Measurements from ENCODE around the gene ARF4.

Gene ARF4

DNA sequence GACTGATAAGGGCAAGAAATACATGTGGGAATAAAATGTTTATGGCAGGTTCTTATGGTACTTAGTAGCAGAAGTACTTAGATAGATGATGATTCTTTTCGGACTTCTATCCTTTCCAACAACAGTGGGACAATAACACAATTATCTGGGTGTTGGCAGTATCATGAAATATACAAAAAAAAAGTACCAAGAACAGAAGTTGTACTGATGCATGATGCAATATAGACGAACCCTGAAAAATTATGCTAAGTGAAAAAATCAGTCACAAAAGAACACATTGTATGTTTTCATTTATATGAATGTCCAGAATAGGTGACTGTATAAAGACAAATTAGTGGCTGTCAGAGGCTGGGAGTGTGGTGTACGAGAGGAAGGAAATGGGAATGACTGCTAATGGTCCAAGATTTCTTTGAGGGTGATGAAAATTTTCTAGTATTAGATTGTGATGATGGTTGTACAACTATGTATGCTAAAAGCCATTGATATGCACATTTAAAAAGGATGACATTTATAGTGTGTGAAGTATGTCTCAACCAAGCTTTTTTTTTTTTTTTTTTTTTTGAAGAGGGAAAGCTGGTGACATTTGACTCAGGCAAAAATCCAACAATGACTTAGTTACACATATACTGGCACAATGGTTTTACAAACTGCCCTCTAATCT lies 21.0 kb downstream of the ARF4 start:
- DNase-seq = no peak

DNA sequence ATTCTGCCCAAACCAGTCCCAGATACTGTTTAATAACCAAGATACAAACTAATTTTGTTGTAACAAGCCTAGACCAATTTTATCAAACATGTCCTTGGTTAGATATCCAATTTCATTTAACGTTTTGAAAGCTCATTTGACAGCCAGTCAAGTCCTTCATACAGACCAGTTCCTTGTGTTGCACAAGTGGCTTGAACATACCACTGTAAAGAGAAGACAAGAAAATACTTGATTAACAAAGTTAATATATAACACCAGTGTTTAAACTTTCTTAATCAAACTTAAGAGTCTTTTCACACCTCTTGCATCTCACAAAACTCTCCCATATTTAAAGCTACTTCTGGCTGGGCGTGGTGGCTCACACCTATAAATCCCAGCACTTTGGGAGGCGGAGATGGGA lies 25.0 kb downstream of the ARF4 start:
- DNase-seq = no peak

- DNase-seq = no peak
These were observed 26.3 kb downstream of the ARF4 start for GRCh38 chr3:57570878-57571277.

- DNase-seq = no peak
These were observed 27.2 kb downstream of the ARF4 start for GRCh38 chr3:57569859-57570450.

GRCh38 chr3:57559526-57559925 lies 37.6 kb downstream of the ARF4 start:
- no peak for DNase-seq

DNA sequence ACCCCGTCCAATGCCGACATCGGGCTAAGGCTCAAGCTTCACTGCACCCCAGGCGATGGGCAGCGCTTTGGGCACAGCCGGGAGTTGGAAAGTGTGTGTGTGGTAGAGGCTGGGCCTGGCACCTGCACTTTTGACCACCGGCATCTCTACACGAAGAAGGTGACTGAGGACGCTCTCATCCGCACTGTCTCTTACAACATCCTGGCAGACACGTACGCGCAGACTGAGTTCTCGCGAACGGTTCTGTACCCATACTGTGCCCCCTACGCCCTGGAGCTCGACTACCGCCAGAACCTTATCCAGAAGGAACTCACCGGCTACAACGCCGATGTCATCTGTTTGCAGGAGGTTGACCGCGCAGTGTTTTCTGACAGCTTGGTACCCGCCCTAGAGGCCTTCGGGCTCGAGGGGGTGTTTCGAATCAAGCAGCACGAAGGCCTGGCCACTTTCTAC lies 40.0 kb downstream of the ARF4 start:
- DNase-seq = no peak

GRCh38 chr3:57556459-57557084 lies 40.6 kb downstream of the ARF4 start:
- no peak for DNase-seq

DNA sequence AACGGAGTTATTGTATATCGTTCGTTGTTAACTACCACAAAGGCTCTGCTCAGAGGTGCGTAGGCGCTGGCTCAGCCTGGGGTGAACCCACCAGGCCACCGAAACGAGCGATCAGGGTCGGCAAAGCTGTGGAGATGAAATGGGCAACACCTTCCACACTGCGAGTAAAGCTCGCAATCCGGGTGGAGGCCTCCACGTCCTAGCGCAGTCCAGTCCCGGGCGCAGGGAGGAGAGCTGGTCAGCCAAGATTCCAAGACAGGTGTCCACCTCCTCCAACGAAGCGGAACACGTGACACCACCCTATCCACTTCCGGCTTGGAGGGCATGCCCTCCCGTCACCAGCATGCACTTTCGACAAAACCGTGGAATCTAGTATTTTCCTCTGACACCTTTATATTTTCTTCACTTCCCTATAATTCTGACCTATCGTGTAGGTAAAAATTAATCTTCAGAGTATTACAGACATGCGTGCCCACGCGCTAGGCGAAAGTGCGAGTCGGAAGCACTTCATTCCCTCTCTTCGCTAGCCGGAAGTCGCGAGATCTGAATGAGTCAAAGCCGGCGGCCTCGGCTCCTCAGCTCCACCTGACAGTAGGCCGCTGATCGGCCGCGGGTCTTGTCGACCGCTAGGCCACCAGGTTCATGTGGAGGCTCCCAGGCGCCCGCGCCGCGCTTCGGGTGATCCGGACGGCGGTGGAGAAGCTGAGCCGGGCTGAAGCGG lies 41.2 kb downstream of the ARF4 start, which contains the start of gene PDE12:
PDE12 (plus strand) TSS at position 537 of the 721 bp plus-strand sequence; CDS start at position 643, 106 bp downstream.
- peak; percentile 79 for DNase-seq

- no peak for DNase-seq
These were observed 41.8 kb downstream of the ARF4 start for GRCh38 chr3:57555306-57555705.

GRCh38 chr3:57546616-57547015 lies 50.5 kb downstream of the ARF4 start:
- no peak for DNase-seq

GRCh38 chr3:57545636-57546268 lies 51.4 kb downstream of the ARF4 start:
- DNase-seq = no peak

DNA sequence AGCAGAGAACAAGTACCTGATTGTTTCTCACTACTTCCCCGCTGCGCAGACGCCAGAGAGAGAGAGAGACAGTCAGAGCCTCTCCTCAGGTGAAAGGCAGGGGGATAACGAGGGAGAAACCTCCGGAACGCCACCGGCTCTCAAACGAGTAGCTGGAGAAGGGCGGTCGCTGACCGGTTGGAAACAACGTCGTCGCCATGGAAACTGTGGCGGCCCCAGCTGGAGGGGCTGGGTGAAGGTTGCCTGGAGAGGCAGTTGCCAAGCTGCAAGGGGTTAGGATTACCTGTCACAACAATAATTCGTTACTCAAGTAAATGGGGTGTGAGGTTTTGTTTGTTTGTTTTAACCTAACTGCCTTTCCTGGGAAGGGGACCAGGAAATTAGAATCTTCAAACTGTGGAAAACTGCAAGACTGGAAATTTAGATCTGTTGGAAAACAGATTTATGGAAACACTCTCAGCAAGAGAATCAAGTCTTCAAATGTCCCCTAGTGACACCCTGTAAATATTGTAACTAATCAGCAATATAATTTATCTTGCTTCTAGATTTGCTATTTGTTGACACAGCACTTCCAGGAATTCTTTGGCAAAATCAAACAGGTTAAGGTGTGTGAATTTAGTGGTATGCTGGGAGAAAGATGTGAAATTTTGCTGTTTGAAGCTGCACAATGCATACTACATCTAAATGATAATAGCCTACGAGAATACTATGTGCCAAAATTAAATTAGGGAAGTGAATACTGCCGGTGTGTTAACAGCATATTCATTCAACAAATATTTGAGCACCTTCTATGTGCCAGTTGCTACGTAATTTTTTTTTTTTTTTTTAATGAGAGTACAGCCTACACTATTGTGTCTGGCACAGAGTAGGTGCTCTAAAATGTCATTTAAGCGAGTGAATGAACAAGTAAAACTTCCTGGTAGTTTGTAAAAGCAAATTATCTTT lies 52.7 kb downstream of the ARF4 start, which contains the start of gene DNAH12:
DNAH12 (minus strand) TSS at position 164 of the 945 bp plus-strand sequence. CDS start 1,474 bp downstream, outside the sequence.
- peak; percentile 79 for DNase-seq

DNA sequence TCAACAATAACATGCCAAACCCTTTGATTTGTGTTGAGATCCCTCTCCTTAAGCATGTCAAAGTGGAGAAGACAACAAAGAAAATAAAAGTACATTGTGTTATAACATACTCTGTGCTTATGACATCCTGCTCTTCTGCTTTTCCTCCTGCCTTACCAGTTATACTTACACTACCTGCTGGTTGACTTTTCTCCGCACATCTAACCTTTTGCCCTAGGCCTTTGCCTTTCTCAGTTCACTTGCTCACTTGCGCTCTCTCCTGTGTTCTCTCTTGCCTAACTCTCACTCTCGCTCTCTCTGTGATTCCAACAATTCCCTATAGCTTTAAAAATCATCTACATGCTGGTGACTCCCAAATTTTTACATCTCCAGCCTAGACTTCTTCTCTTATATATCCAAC lies 58.7 kb downstream of the ARF4 start:
- no peak for DNase-seq

DNA sequence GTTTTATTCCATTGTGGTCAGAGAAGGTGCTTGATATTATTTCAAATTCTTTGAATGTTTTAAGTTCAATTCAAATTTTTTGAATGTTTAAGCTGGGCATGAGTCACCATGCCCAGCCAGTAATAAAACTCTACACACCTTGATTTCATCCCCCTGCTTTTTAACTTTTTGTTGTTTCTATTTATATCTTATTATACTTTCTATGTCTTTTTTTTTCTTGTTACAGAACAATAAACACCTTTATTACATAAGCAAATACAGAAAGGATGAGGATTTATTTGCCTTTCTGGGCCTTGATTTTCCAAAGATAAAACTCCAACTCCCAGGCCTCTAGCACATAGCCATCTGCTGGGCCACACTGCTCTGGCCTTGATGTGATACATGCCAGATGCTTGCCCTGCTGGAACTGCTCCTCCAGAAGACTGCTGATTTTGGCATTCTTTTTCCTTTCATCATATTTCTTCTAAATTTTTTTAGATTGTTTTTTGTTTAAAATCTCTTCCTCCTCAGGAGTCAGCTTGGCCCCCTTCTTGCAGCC lies 67.0 kb downstream of the ARF4 start:
- no peak for DNase-seq

Measured in NCI-H1092 (cell line).